ENCODE measurements around the gene OR52A1. TPM values are rescaled to one million over a fixed set of nuclear protein-coding genes. Genes with fewer than 3 reads are reported as not detected.
"Not testable (repeated sequence)": the region's sequence is repeated elsewhere in the genome, so short reads cannot be mapped to it uniquely, and the experiment has no call there.

OR52A1 gene
- total and polyA plus RNA-seq, 2 of the 4 experiments (the other 2 are of a cell fraction), result not detected

GRCh38 chr11:5171856-5172255, 17.3 kb upstream of the OR52A1 start:
- Histone ChIP-seq H3K9me3 (ENCODE audit: control insufficient read depth, insufficient read depth, low read length) (no peaks in the 10 kb centered on the region), H3K9me1 (ENCODE audit: insufficient read depth, low read length) (no peaks in the 10 kb centered on the region), H3K18ac (ENCODE audit: low read depth, low read length) (no peak overlapping the region), H3K4me1 (ENCODE audit: control insufficient read depth, insufficient read depth, low read length) (no peaks in the 10 kb centered on the region), H4K91ac (ENCODE audit: insufficient read depth, low read depth, low read length) (no peak overlapping the region), H4K5ac (ENCODE audit: low read depth, low read length) (no peak overlapping the region), H3K79me1 (ENCODE audit: low read depth in 1 of 2, low read length in 2 of 2) (no peaks in the 10 kb centered on the region), H2BK15ac (ENCODE audit: low read depth, low read length) (no peak overlapping the region), H2AK5ac (ENCODE audit: low read depth, low read length) (no peak overlapping the region), H2BK120ac (ENCODE audit: low read depth, low read length) (no peak overlapping the region), H2AFZ (replicated peaks; ENCODE audit: low read length, poor library complexity) (no peak overlapping the region), H3K4me2 (ENCODE audit: low read depth, low read length) (no peak overlapping the region), H3K56ac (ENCODE audit: extremely low read depth, insufficient read depth, low read length) (no peak overlapping the region), H2AK9ac (replicated peaks; ENCODE audit: low read depth, low read length, poor library complexity) (no peak overlapping the region), H2BK5ac (ENCODE audit: low read depth, low read length, poor library complexity, severe bottlenecking) (no peak overlapping the region), H3K4ac (ENCODE audit: low read depth, low read length) (no peak overlapping the region), H2BK20ac (ENCODE audit: low read depth, low read length) (no peak overlapping the region), H3K23ac (ENCODE audit: low read depth, low read length) (no peak overlapping the region), H3K14ac (replicated peaks; ENCODE audit: low read depth, low read length) (no peak overlapping the region), H4K20me1 (ENCODE audit: insufficient read depth, low read length) (no peaks in the 10 kb centered on the region), H3K9ac (ENCODE audit: low read depth, low read length) (no peak overlapping the region), H4K8ac (ENCODE audit: low read depth in 2 of 2, low read length in 2 of 2) (no peak overlapping the region), H3K27ac (ENCODE audit: insufficient read depth, low read length) (no peak overlapping the region), H3K36me3 (ENCODE audit: control insufficient read depth, insufficient read depth, low read length) (no peaks in the 10 kb centered on the region), H3K4me3 (ENCODE audit: insufficient read depth, low read depth, low read length) (no peak overlapping the region), H3K27me3 (ENCODE audit: control insufficient read depth, insufficient read depth, low read length) (no peaks in the 10 kb centered on the region)
- POLR2A ChIA-PET (ENCODE audit: unreplicated experiment), result no interaction called here
- TF ChIP-seq USF2 (IDR thresholded peaks at IDR 0.05; ENCODE audit: low read depth, low read length) (no peak), CTCF (conservative IDR thresholded peaks at IDR 0.05; ENCODE audit: low read depth, low read length) (no peak), CEBPB (IDR thresholded peaks at IDR 0.05; ENCODE audit: low read depth, low read length) (no peak), CHD1 (IDR thresholded peaks at IDR 0.05; ENCODE audit: low read depth, low read length) (no peak)
- dilution Hi-C loops (cut with HindIII; ENCODE audit: low sequenced_read_pairs, unreplicated experiment) (no loop called here), intact Hi-C loops (cut with micrococcal nuclease) (no loop called here), in situ Hi-C loops (cut with MboI; ENCODE audit: low sequenced_read_pairs) (no loop called here)
- WGBS, 2 experiments (ENCODE audit: extremely low coverage in 2 of 2, insufficient read length in 1 of 2), result no CpG with 5 or more reads among the region's 2 CpGs
- BruUV-seq (replicated peaks), result no TSS peak
- no peak for DNase-seq
- CTCF ChIA-PET, result no interaction called here
- no peak for ATAC-seq (ENCODE audit: low read depth)

GRCh38 chr11:5165898-5166297, 11.3 kb upstream of the OR52A1 start:
- H3K79me1 ChIP-seq (ENCODE audit: low read depth in 1 of 2, low read length in 2 of 2); CTCF ChIA-PET; H3K56ac ChIP-seq (ENCODE audit: extremely low read depth, insufficient read depth, low read length); H3K9ac ChIP-seq (ENCODE audit: low read depth, low read length); H2BK120ac ChIP-seq (ENCODE audit: low read depth, low read length); H3K9me3 ChIP-seq (ENCODE audit: control insufficient read depth, insufficient read depth, low read length); H3K27ac ChIP-seq (ENCODE audit: insufficient read depth, low read length); ATAC-seq (ENCODE audit: low read depth); in situ Hi-C loops (cut with MboI; ENCODE audit: low sequenced_read_pairs); H4K20me1 ChIP-seq (ENCODE audit: insufficient read depth, low read length); H3K9me1 ChIP-seq (ENCODE audit: insufficient read depth, low read length); H4K8ac ChIP-seq (ENCODE audit: low read depth in 2 of 2, low read length in 2 of 2); H4K5ac ChIP-seq (ENCODE audit: low read depth, low read length); H2BK20ac ChIP-seq (ENCODE audit: low read depth, low read length); DNase-seq; H3K4me2 ChIP-seq (ENCODE audit: low read depth, low read length); H3K14ac ChIP-seq (replicated peaks; ENCODE audit: low read depth, low read length); H2AFZ ChIP-seq (replicated peaks; ENCODE audit: low read length, poor library complexity); intact Hi-C loops (cut with micrococcal nuclease); H2AK5ac ChIP-seq (ENCODE audit: low read depth, low read length); POLR2A ChIA-PET (ENCODE audit: unreplicated experiment); H3K4me1 ChIP-seq (ENCODE audit: control insufficient read depth, insufficient read depth, low read length); dilution Hi-C loops (cut with HindIII; ENCODE audit: low sequenced_read_pairs, unreplicated experiment); H4K91ac ChIP-seq (ENCODE audit: insufficient read depth, low read depth, low read length); BruUV-seq (replicated peaks); H3K18ac ChIP-seq (ENCODE audit: low read depth, low read length); H3K4me3 ChIP-seq (ENCODE audit: insufficient read depth, low read depth, low read length); H3K4ac ChIP-seq (ENCODE audit: low read depth, low read length); H2BK5ac ChIP-seq (ENCODE audit: low read depth, low read length, poor library complexity, severe bottlenecking); H2BK15ac ChIP-seq (ENCODE audit: low read depth, low read length); H3K27me3 ChIP-seq (ENCODE audit: control insufficient read depth, insufficient read depth, low read length); H2AK9ac ChIP-seq (replicated peaks; ENCODE audit: low read depth, low read length, poor library complexity); H3K23ac ChIP-seq (ENCODE audit: low read depth, low read length); H3K36me3 ChIP-seq (ENCODE audit: control insufficient read depth, insufficient read depth, low read length): not testable (repeated sequence)
